Stomach smooth muscle (tissue), 2 donors: ENCODE results near the gene VEGFC.

Source experiments
- H3K27ac ChIP-seq: one replicate; pipeline ENCODE4 v1.7.0; 2013; ENCODE audit warnings: mild to moderate bottlenecking, low read length, inconsistent platforms
- H3K27me3 ChIP-seq, 2 donors: one replicate each; pipeline ENCODE4 v1.7.0; 2013; ENCODE audit warnings: low read length in 2 of 2; ENCODE audit not compliant: insufficient read depth in 2 of 2, control insufficient read depth in 1 of 2
- H3K36me3 ChIP-seq, 2 donors: one replicate each; pipeline ENCODE4 v1.7.0; 2013; ENCODE audit warnings: low read length in 2 of 2; ENCODE audit not compliant: control insufficient read depth in 2 of 2, insufficient read depth in 2 of 2
- H3K4me1 ChIP-seq: one replicate; pipeline ENCODE4 v1.7.0; 2013; ENCODE audit warnings: low read length; ENCODE audit not compliant: control insufficient read depth, insufficient read depth
- H3K4me3 ChIP-seq, 2 donors: one replicate each; pipeline ENCODE4 v1.7.0; 2013; ENCODE audit warnings: low read length in 2 of 2
- H3K9ac ChIP-seq, 2 donors: one replicate each; pipeline ENCODE4 v1.7.0; 2013; ENCODE audit warnings: low read length in 2 of 2, mild to moderate bottlenecking in 1 of 2
- H3K9me3 ChIP-seq, 2 donors: one replicate each; pipeline ENCODE4 v1.7.0; 2013; ENCODE audit warnings: low read length in 2 of 2; ENCODE audit not compliant: control insufficient read depth in 2 of 2
- donor health status: healthy.
- donor health status: Pancreatic carcinoma.

Gene VEGFC

GRCh38 chr4:176744091-176744490 is 48.6 kb downstream of the VEGFC start:
- no peaks in the 10 kb centered on the region for H3K9me3 ChIP-seq
- H3K27ac ChIP-seq = no peak overlapping the region
- no peaks in the 10 kb centered on the region for H3K4me1 ChIP-seq
- no peak overlapping the region for H3K4me3 ChIP-seq
- H3K27me3 ChIP-seq = no peaks in the 10 kb centered on the region
- H3K9ac ChIP-seq = no peak overlapping the region
- H3K36me3 ChIP-seq = no peaks in the 10 kb centered on the region

GRCh38 chr4:176742211-176742610 is 50.5 kb downstream of the VEGFC start:
- Histone ChIP-seq H3K27me3 (no peaks in the 10 kb centered on the region), H3K9me3 (no peaks in the 10 kb centered on the region), H3K27ac (no peak overlapping the region), H3K4me3 (no peak overlapping the region), H3K4me1 (no peaks in the 10 kb centered on the region), H3K36me3 (no peaks in the 10 kb centered on the region), H3K9ac (no peak overlapping the region)

- H3K9me3 ChIP-seq = no peaks in the 10 kb centered on the region
- no peaks in the 10 kb centered on the region for H3K4me1 ChIP-seq
- no peaks in the 10 kb centered on the region for H3K27me3 ChIP-seq
- no peaks in the 10 kb centered on the region for H3K36me3 ChIP-seq
- no peak overlapping the region for H3K27ac ChIP-seq
- no peak overlapping the region for H3K9ac ChIP-seq
- H3K4me3 ChIP-seq = no peak overlapping the region
Measured at GRCh38 chr4:176741253-176741652, 51.5 kb downstream of the VEGFC start.

- no peak overlapping the region for H3K27ac ChIP-seq
- no peak overlapping the region for H3K9ac ChIP-seq
- H3K4me3 ChIP-seq = no peak overlapping the region
- no peaks in the 10 kb centered on the region for H3K36me3 ChIP-seq
- H3K4me1 ChIP-seq = no peaks in the 10 kb centered on the region
- no peaks in the 10 kb centered on the region for H3K9me3 ChIP-seq
- H3K27me3 ChIP-seq = no peaks in the 10 kb centered on the region
Measured at GRCh38 chr4:176735300-176735699, 57.4 kb downstream of the VEGFC start.

- Histone ChIP-seq H3K4me3 (no peak overlapping the region), H3K4me1 (no peaks in the 10 kb centered on the region), H3K9ac (no peak overlapping the region), H3K27me3 (no peaks in the 10 kb centered on the region), H3K27ac (no peak overlapping the region), H3K9me3 (no peaks in the 10 kb centered on the region), H3K36me3 (no peaks in the 10 kb centered on the region)
Measured at GRCh38 chr4:176734461-176734860, 58.3 kb downstream of the VEGFC start.

GRCh38 chr4:176729489-176729888 is 63.2 kb downstream of the VEGFC start:
- no peak overlapping the region for H3K27ac ChIP-seq
- no peak overlapping the region for H3K9ac ChIP-seq
- H3K4me3 ChIP-seq = no peak overlapping the region
- H3K9me3 ChIP-seq = no peaks in the 10 kb centered on the region
- H3K36me3 ChIP-seq = no peaks in the 10 kb centered on the region
- no peaks in the 10 kb centered on the region for H3K27me3 ChIP-seq
- no peaks in the 10 kb centered on the region for H3K4me1 ChIP-seq

- H3K27ac ChIP-seq = no peak overlapping the region
- H3K4me3 ChIP-seq = no peak overlapping the region
Measured at GRCh38 chr4:176726803-176727202, 65.9 kb downstream of the VEGFC start.

GRCh38 chr4:176721459-176721858 is 71.3 kb downstream of the VEGFC start:
- H3K27ac ChIP-seq = no peak overlapping the region

More at GRCh38 chr4:176726803-176727202, 65.9 kb downstream of the VEGFC start:
- no peaks in the 10 kb centered on the region for H3K9me3 ChIP-seq
- no peaks in the 10 kb centered on the region for H3K4me1 ChIP-seq
- no peak overlapping the region for H3K9ac ChIP-seq
- no peaks in the 10 kb centered on the region for H3K36me3 ChIP-seq
- no peaks in the 10 kb centered on the region for H3K27me3 ChIP-seq

GRCh38 chr4:176718881-176719280 is 73.8 kb downstream of the VEGFC start:
- H3K27ac ChIP-seq = no peak overlapping the region

More at GRCh38 chr4:176721459-176721858, 71.3 kb downstream of the VEGFC start:
- no peak overlapping the region for H3K9ac ChIP-seq
- no peaks in the 10 kb centered on the region for H3K27me3 ChIP-seq
- H3K9me3 ChIP-seq = no peaks in the 10 kb centered on the region
- H3K4me1 ChIP-seq = no peaks in the 10 kb centered on the region
- H3K4me3 ChIP-seq = no peak overlapping the region
- H3K36me3 ChIP-seq = no peaks in the 10 kb centered on the region

GRCh38 chr4:176717237-176717636 is 75.5 kb downstream of the VEGFC start:
- H3K9ac ChIP-seq = no peak overlapping the region
- no peaks in the 10 kb centered on the region for H3K27me3 ChIP-seq
- H3K36me3 ChIP-seq = no peaks in the 10 kb centered on the region
- H3K9me3 ChIP-seq = no peaks in the 10 kb centered on the region
- no peak overlapping the region for H3K4me3 ChIP-seq
- no peak overlapping the region for H3K27ac ChIP-seq
- no peaks in the 10 kb centered on the region for H3K4me1 ChIP-seq

More at GRCh38 chr4:176718881-176719280, 73.8 kb downstream of the VEGFC start:
- Histone ChIP-seq H3K4me3 (no peak overlapping the region), H3K27me3 (no peaks in the 10 kb centered on the region), H3K36me3 (no peaks in the 10 kb centered on the region), H3K4me1 (no peaks in the 10 kb centered on the region), H3K9me3 (no peaks in the 10 kb centered on the region), H3K9ac (no peak overlapping the region)

GRCh38 chr4:176709417-176709816 is 83.3 kb downstream of the VEGFC start:
- Histone ChIP-seq H3K27ac (no peak overlapping the region), H3K9me3 (no peaks in the 10 kb centered on the region), H3K4me1 (no peaks in the 10 kb centered on the region), H3K9ac (no peak overlapping the region), H3K36me3 (no peaks in the 10 kb centered on the region), H3K4me3 (no peak overlapping the region), H3K27me3 (no peaks in the 10 kb centered on the region)
